H1 (cell line): ENCODE measurements around the gene SMG7.

Experiments used
- JUND ChIP-seq: IDR thresholded peaks from 2 replicates; pipeline ENCODE4 v1.6.1; 2011; ENCODE audit warnings: mild to moderate bottlenecking, improper control_type of control experiment, low read length
- POLR2AphosphoS5 ChIP-seq: IDR thresholded peaks from 2 replicates; pipeline ENCODE4 v1.6.1; 2011; ENCODE audit warnings: low read depth, low read length
- RFX5 ChIP-seq: IDR thresholded peaks from 2 replicates; pipeline ENCODE4 v1.6.1; 2011; ENCODE audit warnings: low read depth, low read length, improper control_type of control experiment, borderline replicate concordance

DNA sequence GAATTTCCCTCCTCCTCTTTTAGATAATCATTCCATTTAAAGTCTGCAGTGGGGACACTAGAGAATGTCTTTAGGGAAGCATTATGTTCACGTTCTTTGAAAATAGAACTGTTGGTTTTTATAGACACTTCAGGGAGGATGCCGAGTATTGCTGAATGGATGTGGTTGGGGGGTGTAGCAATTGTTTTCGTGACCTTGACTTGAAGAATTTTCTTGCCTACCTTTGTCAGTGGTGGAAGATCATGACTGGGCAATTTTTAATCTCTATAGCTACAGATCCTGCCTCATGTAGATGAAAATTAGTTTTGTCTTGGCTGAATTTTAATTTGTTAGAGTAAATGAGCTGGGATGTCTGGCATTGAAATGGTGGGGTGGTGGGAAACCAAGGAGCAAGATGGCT lies 3.8 kb downstream of the SMG7 start:
- TF ChIP-seq RFX5 (no peak), POLR2AphosphoS5 (no peak), JUND (no peak)
